Fibroblast of lung (primary cell): ENCODE results near the gene PDGFB. TPM values are rescaled to one million over a fixed set of nuclear protein-coding genes. Genes with fewer than 3 reads are reported as not detected.

Source experiments
- DNase-seq, 2 donors: peaks; one replicate each; pipeline versions ENCODE4 v3.0.0 to v3.0.0-alpha.2; 2010; ENCODE audit warnings: low read depth in 2 of 2
- H2AFZ ChIP-seq: 2 replicates; pipeline ENCODE4 v1.5.1; 2012; ENCODE audit warnings: low read length, control low read depth, inconsistent platforms
- H3K27ac ChIP-seq: 2 replicates; pipeline ENCODE4 v1.5.1; 2011; ENCODE audit warnings: low read length, control low read depth; ENCODE audit not compliant: insufficient read depth
- H3K27me3 ChIP-seq: 2 replicates; pipeline ENCODE4 v1.5.1; 2011; ENCODE audit warnings: mild to moderate bottlenecking, low read length; ENCODE audit not compliant: control insufficient read depth, insufficient read depth
- H3K36me3 ChIP-seq: 2 replicates; pipeline ENCODE4 v1.5.1; 2011; ENCODE audit warnings: low read length; ENCODE audit not compliant: control insufficient read depth, insufficient read depth
- H3K4me1 ChIP-seq: 2 replicates; pipeline ENCODE4 v1.5.1; 2011; ENCODE audit warnings: low read length; ENCODE audit not compliant: control insufficient read depth, insufficient read depth; ENCODE audit errors: extremely low read depth
- H3K4me2 ChIP-seq: 2 replicates; pipeline ENCODE4 v1.5.1; 2011; ENCODE audit warnings: low read length, control low read depth; ENCODE audit not compliant: insufficient read depth; ENCODE audit errors: extremely low read depth
- H3K4me3 ChIP-seq, 4 experiments: fragments of 200-600 bp in 1 of 4; sonication (generic) in 1 of 4; replicated peaks in 1 of 4; 2 replicates each; pipeline ENCODE4 v1.5.1; 2011 to 2016; ENCODE audit warnings: low read length in 4 of 4, low read depth in 3 of 4, mild to moderate bottlenecking in 3 of 4, control low read depth in 2 of 4, inconsistent platforms in 1 of 4, mixed read lengths in 1 of 4; ENCODE audit not compliant: insufficient read depth in 1 of 4; ENCODE audit errors: control extremely low read depth in 1 of 4
- H3K79me2 ChIP-seq: 2 replicates; pipeline ENCODE4 v1.5.1; 2012; ENCODE audit warnings: mild to moderate bottlenecking, low read length, inconsistent platforms; ENCODE audit not compliant: control insufficient read depth, insufficient read depth
- H3K9ac ChIP-seq: 2 replicates; pipeline ENCODE4 v1.5.1; 2011; ENCODE audit warnings: mild to moderate bottlenecking, low read length, control low read depth; ENCODE audit not compliant: insufficient read depth
- H3K9me3 ChIP-seq: 2 replicates; pipeline ENCODE4 v1.5.1; 2012; ENCODE audit warnings: low read depth, low read length; ENCODE audit not compliant: control insufficient read depth, insufficient read depth
- H4K20me1 ChIP-seq: 2 replicates; pipeline ENCODE4 v1.5.1; 2011; ENCODE audit warnings: low read length; ENCODE audit not compliant: control insufficient read depth, insufficient read depth; ENCODE audit errors: extremely low read depth
- CTCF ChIP-seq, 2 donors: IDR thresholded peaks in 1 of 2; conservative IDR thresholded peaks in 1 of 2; 1 replicate in 1 of 2; 2 replicates in 1 of 2; pipeline ENCODE4 v1.5.1; 2011 to 2012; ENCODE audit warnings: low read length in 2 of 2, control low read depth in 1 of 2, inconsistent platforms in 1 of 2, low read depth in 1 of 2, mild to moderate bottlenecking in 1 of 2
- EZH2 ChIP-seq: IDR thresholded peaks from 2 replicates; pipeline ENCODE4 v1.5.1; 2012; ENCODE audit warnings: low read length, control low read depth, mild to moderate bottlenecking; ENCODE audit errors: missing control alignments
- polyA plus RNA-seq, 2 donors: library from polyadenylated mRNA; depleted of rRNA in 1 of 2; stranded (reverse) in 1 of 2; unstranded in 1 of 2; fragments of >200 nt; gene quantifications; 2 replicates each; pipeline ENCODE4 v1.2.1, GENCODE V29; 2011 to 2012; ENCODE audit warnings: missing spikeins in 1 of 2
- total RNA-seq: library from RNA; depleted of rRNA; stranded (reverse); fragments of >200 nt; gene quantifications from 2 replicates; pipeline ENCODE4 v1.2.1, GENCODE V29; 2014

Gene PDGFB
- total and polyA plus RNA-seq, 2 donors (not counting 1 experiment from before 2014, with no cell fraction given) = under 0.01 to 0.50 TPM

GRCh38 chr22:39181778-39182177 is 63.0 kb downstream of the PDGFB start:
- Histone ChIP-seq H3K27ac (no peak overlapping the region), H3K27me3 (no peaks in the 10 kb centered on the region), H3K4me2 (no peak overlapping the region), H2AFZ (no peak overlapping the region), H3K4me1 (peaks cover 18% of the 10 kb centered on the region), H3K4me3 (no peak overlapping the region), H3K79me2 (no peaks in the 10 kb centered on the region), H3K36me3 (no peaks in the 10 kb centered on the region), H3K9me3 (no peaks in the 10 kb centered on the region), H3K9ac (no peak overlapping the region), H4K20me1 (no peaks in the 10 kb centered on the region)
- no peak for DNase-seq
- TF ChIP-seq CTCF (conservative IDR thresholded peaks at IDR 0.05 in 1 of 2, IDR thresholded peaks at IDR 0.05 in 1 of 2; ENCODE audit: low read depth in 1 of 2, low read length in 2 of 2) = no peak
- no peak for TF ChIP-seq EZH2

- H3K9me3 ChIP-seq = no peaks in the 10 kb centered on the region
- no peak overlapping the region for H2AFZ ChIP-seq
- no peak overlapping the region for H3K27ac ChIP-seq
- no peaks in the 10 kb centered on the region for H3K36me3 ChIP-seq
- no peak overlapping the region for H3K4me3 ChIP-seq
- H3K79me2 ChIP-seq = no peaks in the 10 kb centered on the region
- H3K4me1 ChIP-seq = peaks cover 22% of the 10 kb centered on the region
- H3K27me3 ChIP-seq = no peaks in the 10 kb centered on the region
- no peak for DNase-seq
- H4K20me1 ChIP-seq = no peaks in the 10 kb centered on the region
- H3K9ac ChIP-seq = no peak overlapping the region
- no peak for TF ChIP-seq CTCF (conservative IDR thresholded peaks at IDR 0.05 in 1 of 2, IDR thresholded peaks at IDR 0.05 in 1 of 2; ENCODE audit: low read depth in 1 of 2, low read length in 2 of 2)
- no peak overlapping the region for H3K4me2 ChIP-seq
These were observed 63.4 kb downstream of the PDGFB start for GRCh38 chr22:39181356-39181755.

GRCh38 chr22:39179841-39180335 is 64.9 kb downstream of the PDGFB start:
- H3K9me3 ChIP-seq = no peaks in the 10 kb centered on the region
- no peak overlapping the region for H3K4me3 ChIP-seq
- H3K27me3 ChIP-seq = no peaks in the 10 kb centered on the region
- no peak for DNase-seq
- no peaks in the 10 kb centered on the region for H4K20me1 ChIP-seq
- no peak overlapping the region for H3K9ac ChIP-seq
- H3K36me3 ChIP-seq = no peaks in the 10 kb centered on the region
- H3K27ac ChIP-seq = no peak overlapping the region
- H3K4me2 ChIP-seq = no peak overlapping the region
- H3K4me1 ChIP-seq = peaks cover 31% of the 10 kb centered on the region
- H3K79me2 ChIP-seq = no peaks in the 10 kb centered on the region
- no peak overlapping the region for H2AFZ ChIP-seq
- TF ChIP-seq EZH2 (no peak), CTCF (conservative IDR thresholded peaks at IDR 0.05 in 1 of 2, IDR thresholded peaks at IDR 0.05 in 1 of 2; ENCODE audit: low read depth in 1 of 2, low read length in 2 of 2) (no peak)
